ENCODE results near the gene KCNJ1. TPM values are rescaled to one million over a fixed set of nuclear protein-coding genes. Genes with fewer than 3 reads are reported as not detected.
A peak's percentile ranks its signal among the peaks of the same experiment; 100 is the strongest.

Gene KCNJ1
- polyA plus RNA-seq, 1 donor, result not detected

DNA sequence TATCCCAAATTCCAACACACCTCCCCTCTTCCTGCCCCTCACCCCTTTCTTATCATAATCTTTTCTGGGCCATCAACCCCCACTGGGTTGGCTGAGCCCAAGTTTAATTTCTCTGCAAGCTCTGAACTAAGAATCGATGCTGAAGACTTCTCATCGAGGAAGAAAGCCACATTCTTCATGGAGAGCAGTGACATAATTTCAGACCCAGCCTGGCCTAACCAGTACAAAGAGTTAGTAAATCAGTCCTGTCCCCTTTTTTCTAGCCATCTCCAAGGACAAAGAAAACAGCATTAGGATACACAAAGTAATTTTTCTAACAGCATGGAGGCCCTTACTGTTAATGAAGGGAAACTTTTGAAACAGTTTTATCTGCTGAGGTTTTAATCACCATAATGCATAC lies 45.0 kb downstream of the KCNJ1 start:
- DNase-seq, result no peak
- 100% methylated on average over 2 of the region's 2 CpGs for WGBS (ENCODE audit: insufficient coverage, low lambda C conversion rate)
- Histone ChIP-seq H3K9me3 (ENCODE audit: control insufficient read depth, low read depth, low read length) (no peaks in the 10 kb centered on the region), H3K4me3 (ENCODE audit: low read length) (no peak overlapping the region), H3K27ac (ENCODE audit: low read length) (no peak overlapping the region), H3K36me3 (ENCODE audit: control insufficient read depth, insufficient read depth, low read length) (no peaks in the 10 kb centered on the region), H3K4me1 (ENCODE audit: control insufficient read depth, insufficient read depth, low read length) (no peaks in the 10 kb centered on the region), H3K27me3 (ENCODE audit: control insufficient read depth, insufficient read depth, low read length) (peaks cover 35% of the 10 kb centered on the region)

DNA sequence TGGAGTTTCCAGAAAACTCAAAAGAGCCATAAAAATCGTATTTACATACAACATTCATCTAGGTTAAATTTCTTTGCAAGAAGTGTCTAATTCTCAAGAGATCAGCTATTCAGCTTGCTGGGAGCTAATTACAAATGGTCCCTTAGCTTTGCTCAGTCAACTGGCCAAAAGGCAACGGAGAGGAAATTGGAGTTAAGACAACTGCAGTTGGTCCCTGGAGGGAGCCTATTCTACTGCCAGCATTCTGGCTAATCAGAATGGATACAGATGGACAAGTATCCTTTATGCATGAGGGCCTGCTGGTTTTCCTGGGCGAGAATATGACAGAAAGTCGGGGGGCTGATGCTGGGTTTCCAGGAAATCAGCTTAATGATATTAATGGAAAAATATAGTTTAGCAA lies 45.5 kb downstream of the KCNJ1 start:
- no peaks in the 10 kb centered on the region for H3K36me3 ChIP-seq (ENCODE audit: control insufficient read depth, insufficient read depth, low read length)
- H3K27me3 ChIP-seq (ENCODE audit: control insufficient read depth, insufficient read depth, low read length), result peaks cover 38% of the 10 kb centered on the region
- no peaks in the 10 kb centered on the region for H3K9me3 ChIP-seq (ENCODE audit: control insufficient read depth, low read depth, low read length)
- no peak for DNase-seq
- H3K27ac ChIP-seq (ENCODE audit: low read length), result no peak overlapping the region
- H3K4me3 ChIP-seq (ENCODE audit: low read length), result no peak overlapping the region
- 90% methylated on average over 2 of the region's 4 CpGs for WGBS (ENCODE audit: insufficient coverage, low lambda C conversion rate)
- no peaks in the 10 kb centered on the region for H3K4me1 ChIP-seq (ENCODE audit: control insufficient read depth, insufficient read depth, low read length)

DNA sequence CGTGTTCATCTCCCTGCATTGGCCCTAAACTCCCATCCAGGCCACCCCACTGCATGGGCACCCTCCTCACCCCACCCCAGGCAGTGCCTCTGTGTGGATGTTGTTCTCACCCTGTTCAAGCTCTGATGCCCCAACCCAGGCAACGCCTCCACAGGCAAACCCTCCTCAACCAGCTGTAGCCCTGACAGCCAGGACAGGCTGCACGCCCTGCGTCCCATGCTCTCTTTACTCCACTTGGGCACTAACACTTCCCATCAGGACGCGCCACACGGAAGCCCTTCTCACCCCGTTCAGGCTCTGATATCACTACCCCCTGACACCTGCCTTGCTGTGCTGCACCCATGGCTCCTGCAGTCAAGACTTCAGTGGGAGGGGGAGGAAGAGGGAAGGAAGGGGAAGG lies 47.9 kb downstream of the KCNJ1 start:
- H3K4me1 ChIP-seq (ENCODE audit: control insufficient read depth, insufficient read depth, low read length), result no peaks in the 10 kb centered on the region
- peaks cover 30% of the 10 kb centered on the region for H3K27me3 ChIP-seq (ENCODE audit: control insufficient read depth, insufficient read depth, low read length)
- no CpG with 5 or more reads among the region's 8 CpGs for WGBS (ENCODE audit: insufficient coverage, low lambda C conversion rate)
- no peak overlapping the region for H3K4me3 ChIP-seq (ENCODE audit: low read length)
- DNase-seq, result no peak
- H3K27ac ChIP-seq (ENCODE audit: low read length), result no peak overlapping the region
- H3K36me3 ChIP-seq (ENCODE audit: control insufficient read depth, insufficient read depth, low read length), result no peaks in the 10 kb centered on the region
- H3K9me3 ChIP-seq (ENCODE audit: control insufficient read depth, low read depth, low read length), result no peaks in the 10 kb centered on the region

DNA sequence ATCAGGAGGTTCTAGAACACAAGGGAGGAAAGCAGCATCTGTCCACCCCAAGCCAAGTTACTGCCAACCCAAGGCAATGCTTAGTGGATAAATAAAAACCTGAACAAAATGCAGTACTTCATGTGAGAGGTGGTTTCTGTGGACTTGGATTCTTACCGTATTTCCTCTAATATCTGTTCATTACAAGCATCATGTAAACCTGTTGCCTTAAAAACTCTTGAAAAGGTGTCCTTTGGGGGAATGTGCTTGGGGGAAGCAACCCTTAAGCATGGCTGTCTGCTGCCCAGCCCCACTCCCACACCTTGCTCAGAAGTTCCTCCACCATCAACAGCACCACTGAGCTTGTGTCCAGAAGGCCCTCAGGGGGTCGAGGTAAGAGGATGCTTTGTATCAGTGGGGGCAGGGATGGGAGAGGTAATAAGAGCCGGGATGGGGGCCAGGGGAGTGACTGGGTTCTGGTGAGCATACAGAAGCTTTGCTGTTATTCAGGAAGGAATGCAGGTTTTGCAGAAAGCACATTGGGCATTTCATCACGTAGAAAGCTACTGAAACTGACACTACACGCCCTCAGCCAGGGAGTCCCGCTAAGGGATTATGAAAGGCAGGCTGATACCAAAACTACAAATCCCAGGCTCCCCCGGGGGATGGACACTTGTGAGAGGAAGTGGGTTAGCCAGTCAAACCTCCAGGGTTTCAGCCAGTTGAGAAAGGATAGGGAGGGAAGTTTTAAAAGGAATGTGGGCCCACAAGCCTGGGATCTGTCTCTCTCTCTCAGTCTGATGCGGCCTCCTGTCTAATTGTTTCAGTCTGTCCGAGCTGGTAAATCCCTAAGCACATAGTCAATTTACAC lies 52.0 kb downstream of the KCNJ1 start:
- Histone ChIP-seq H3K9me3 (ENCODE audit: control insufficient read depth, low read depth, low read length) (no peaks in the 10 kb centered on the region), H3K27me3 (ENCODE audit: control insufficient read depth, insufficient read depth, low read length) (peaks cover 13% of the 10 kb centered on the region), H3K27ac (ENCODE audit: low read length) (no peak overlapping the region), H3K36me3 (ENCODE audit: control insufficient read depth, insufficient read depth, low read length) (no peaks in the 10 kb centered on the region), H3K4me3 (ENCODE audit: low read length) (no peak overlapping the region), H3K4me1 (ENCODE audit: control insufficient read depth, insufficient read depth, low read length) (no peaks in the 10 kb centered on the region)
- 17% methylated on average over 1 of the region's 9 CpGs for WGBS (ENCODE audit: insufficient coverage, low lambda C conversion rate)
- peak; percentile 13 to 24 for DNase-seq

DNA sequence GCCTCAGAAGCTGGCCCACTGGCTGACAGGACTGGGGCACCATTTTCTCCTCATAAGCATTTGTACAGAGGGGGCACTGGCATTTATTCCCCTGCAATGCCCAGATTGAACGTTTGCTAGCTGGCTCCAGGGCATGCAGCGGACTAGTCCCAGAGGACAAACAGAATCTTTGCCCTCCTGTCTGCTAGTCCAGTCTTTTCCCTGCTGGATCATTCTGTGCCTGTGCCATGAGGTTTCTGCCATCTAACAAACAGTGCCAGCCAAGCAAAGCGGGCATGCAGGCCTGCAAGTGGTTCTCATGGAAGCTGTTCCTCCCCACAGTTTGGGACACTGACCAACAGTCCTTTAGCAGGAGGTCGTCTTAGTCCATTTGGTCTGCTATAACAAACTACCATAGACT lies 53.4 kb downstream of the KCNJ1 start:
- no peak overlapping the region for H3K4me3 ChIP-seq (ENCODE audit: low read length)
- no CpG with 5 or more reads among the region's 4 CpGs for WGBS (ENCODE audit: insufficient coverage, low lambda C conversion rate)
- no peaks in the 10 kb centered on the region for H3K4me1 ChIP-seq (ENCODE audit: control insufficient read depth, insufficient read depth, low read length)
- peaks cover 9% of the 10 kb centered on the region for H3K27me3 ChIP-seq (ENCODE audit: control insufficient read depth, insufficient read depth, low read length)
- no peak overlapping the region for H3K27ac ChIP-seq (ENCODE audit: low read length)
- no peak for DNase-seq
- no peaks in the 10 kb centered on the region for H3K36me3 ChIP-seq (ENCODE audit: control insufficient read depth, insufficient read depth, low read length)
- H3K9me3 ChIP-seq (ENCODE audit: control insufficient read depth, low read depth, low read length), result no peaks in the 10 kb centered on the region

DNA sequence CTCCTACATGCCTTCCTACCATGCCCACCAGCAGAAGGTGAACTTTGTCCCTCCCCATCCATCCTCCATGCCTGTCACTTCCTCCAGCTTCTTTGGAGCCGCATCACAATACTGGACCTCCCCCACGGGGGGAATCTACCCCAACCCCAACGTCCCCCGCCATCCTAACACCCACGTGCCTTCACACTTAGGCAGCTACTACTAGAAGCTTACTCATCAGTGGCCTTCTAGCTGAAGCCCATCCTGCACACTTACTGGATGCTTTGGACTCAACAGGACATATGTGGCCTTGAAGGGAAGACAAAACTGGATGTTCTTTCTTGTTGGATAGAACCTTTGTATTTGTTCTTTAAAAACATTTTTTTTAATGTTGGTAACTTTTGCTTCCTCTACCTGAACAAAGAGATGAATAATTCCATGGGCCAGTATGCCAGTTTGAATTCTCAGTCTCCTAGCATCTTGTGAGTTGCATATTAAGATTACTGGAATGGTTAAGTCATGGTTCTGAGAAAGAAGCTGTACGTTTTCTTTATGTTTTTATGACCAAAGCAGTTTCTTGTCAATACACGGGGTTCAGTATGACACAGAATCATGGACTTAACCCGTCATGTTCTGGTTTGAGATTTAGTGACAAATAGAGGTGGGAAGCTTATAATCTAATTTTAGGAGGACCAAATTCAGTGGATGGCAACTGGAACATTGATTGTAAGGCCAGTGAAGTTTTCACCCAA lies 56.1 kb downstream of the KCNJ1 start:
- WGBS (ENCODE audit: insufficient coverage, low lambda C conversion rate), result 14% methylated on average over 1 of the region's 8 CpGs
- Histone ChIP-seq H3K27me3 (ENCODE audit: control insufficient read depth, insufficient read depth, low read length) (peaks cover 5% of the 10 kb centered on the region), H3K4me3 (ENCODE audit: low read length) (no peak overlapping the region), H3K36me3 (ENCODE audit: control insufficient read depth, insufficient read depth, low read length) (no peaks in the 10 kb centered on the region), H3K4me1 (ENCODE audit: control insufficient read depth, insufficient read depth, low read length) (no peaks in the 10 kb centered on the region), H3K9me3 (ENCODE audit: control insufficient read depth, low read depth, low read length) (no peaks in the 10 kb centered on the region), H3K27ac (ENCODE audit: low read length) (no peak overlapping the region)
- no peak for DNase-seq

DNA sequence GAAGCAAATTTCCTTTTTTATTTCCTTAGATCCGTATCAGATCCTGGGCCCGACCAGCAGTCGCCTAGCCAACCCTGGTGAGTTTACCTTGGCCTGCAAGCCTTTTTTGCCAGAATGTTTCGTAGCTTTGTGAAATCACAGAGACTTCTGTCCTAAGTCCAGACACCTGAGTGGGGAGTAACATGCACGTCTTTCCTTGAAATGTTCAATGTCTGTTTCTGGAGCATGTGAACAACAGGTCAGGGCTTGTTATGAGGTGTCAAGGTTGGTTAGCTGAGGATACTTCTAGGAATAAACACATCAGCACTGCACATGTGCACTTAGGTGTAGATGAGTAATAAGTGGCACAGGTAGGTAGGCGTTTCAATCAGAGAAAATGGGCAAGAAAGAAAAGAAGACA lies 58.0 kb downstream of the KCNJ1 start:
- DNase-seq, result no peak
- H3K4me3 ChIP-seq (ENCODE audit: low read length), result no peak overlapping the region
- H3K27ac ChIP-seq (ENCODE audit: low read length), result no peak overlapping the region
- H3K9me3 ChIP-seq (ENCODE audit: control insufficient read depth, low read depth, low read length), result no peaks in the 10 kb centered on the region
- H3K36me3 ChIP-seq (ENCODE audit: control insufficient read depth, insufficient read depth, low read length), result no peaks in the 10 kb centered on the region
- no peaks in the 10 kb centered on the region for H3K4me1 ChIP-seq (ENCODE audit: control insufficient read depth, insufficient read depth, low read length)
- peaks cover 6% of the 10 kb centered on the region for H3K27me3 ChIP-seq (ENCODE audit: control insufficient read depth, insufficient read depth, low read length)
- 90% methylated on average over 2 of the region's 6 CpGs for WGBS (ENCODE audit: insufficient coverage, low lambda C conversion rate)

DNA sequence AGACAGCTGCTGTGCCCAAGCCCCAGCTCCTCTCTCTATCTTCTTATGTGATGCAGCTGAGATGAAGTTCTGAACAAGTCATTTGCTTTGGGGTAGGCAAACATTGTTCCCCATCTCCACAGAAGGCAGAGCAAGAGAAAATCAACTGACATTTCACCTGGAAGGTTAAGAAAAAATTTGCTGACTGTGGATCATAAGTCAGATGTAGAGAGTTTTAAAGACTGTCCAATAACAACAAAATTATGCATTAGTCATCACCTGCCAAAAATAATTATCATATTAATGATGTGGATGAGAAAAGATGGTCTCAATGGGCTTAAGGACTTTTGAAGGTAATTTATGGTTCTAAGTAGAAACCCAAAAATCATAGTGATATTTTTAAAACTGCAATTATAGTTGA lies 59.2 kb downstream of the KCNJ1 start:
- H3K36me3 ChIP-seq (ENCODE audit: control insufficient read depth, insufficient read depth, low read length), result no peaks in the 10 kb centered on the region
- DNase-seq, result no peak

DNA sequence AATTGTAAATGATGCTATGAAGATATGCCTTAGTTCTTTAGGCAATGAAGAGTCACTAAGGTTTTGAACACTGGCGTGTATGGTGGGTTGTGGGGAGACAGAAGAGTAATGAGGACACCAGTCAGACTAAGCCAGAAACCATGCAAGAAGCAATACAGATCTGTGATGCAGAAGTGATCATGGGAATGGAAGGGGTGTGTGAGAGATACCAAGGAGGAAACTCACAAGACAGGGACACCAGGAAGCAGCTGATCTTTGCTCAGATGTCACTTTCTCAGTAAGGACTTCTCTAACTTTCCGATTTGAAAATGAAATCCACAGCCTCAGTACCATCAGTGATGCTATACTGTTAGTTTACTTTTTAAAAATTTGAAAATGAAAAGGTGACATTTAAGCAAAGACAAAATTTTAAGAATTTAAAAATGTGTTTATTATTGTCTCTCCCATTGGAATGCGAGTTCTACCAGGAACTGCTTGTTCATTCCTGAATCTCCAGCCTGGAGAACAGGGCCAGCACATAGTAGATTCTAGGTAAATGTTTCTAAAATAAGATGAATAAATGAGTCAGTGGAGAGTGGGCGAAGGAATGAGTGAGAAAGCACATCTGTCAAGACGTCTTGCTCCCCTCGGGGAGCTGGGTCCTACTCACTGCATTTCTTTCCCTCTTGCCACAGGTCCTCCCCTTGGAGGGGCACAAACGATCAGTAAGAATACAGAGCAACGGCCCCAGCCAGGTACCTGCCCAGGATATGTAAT lies 60.4 kb downstream of the KCNJ1 start:
- H3K27me3 ChIP-seq (ENCODE audit: control insufficient read depth, insufficient read depth, low read length), result peaks cover 17% of the 10 kb centered on the region
- H3K36me3 ChIP-seq (ENCODE audit: control insufficient read depth, insufficient read depth, low read length), result no peaks in the 10 kb centered on the region
- no peaks in the 10 kb centered on the region for H3K9me3 ChIP-seq (ENCODE audit: control insufficient read depth, low read depth, low read length)
- DNase-seq, result no peak
- WGBS (ENCODE audit: insufficient coverage, low lambda C conversion rate), result 86% methylated on average over 2 of the region's 8 CpGs
- H3K4me3 ChIP-seq (ENCODE audit: low read length), result no peak overlapping the region
- H3K27ac ChIP-seq (ENCODE audit: low read length), result no peak overlapping the region
- no peaks in the 10 kb centered on the region for H3K4me1 ChIP-seq (ENCODE audit: control insufficient read depth, insufficient read depth, low read length)

More for the DNA sequence above, 59.2 kb downstream of the KCNJ1 start:
- Histone ChIP-seq H3K27ac (ENCODE audit: low read length) (no peak overlapping the region), H3K4me3 (ENCODE audit: low read length) (no peak overlapping the region), H3K9me3 (ENCODE audit: control insufficient read depth, low read depth, low read length) (no peaks in the 10 kb centered on the region), H3K4me1 (ENCODE audit: control insufficient read depth, insufficient read depth, low read length) (no peaks in the 10 kb centered on the region), H3K27me3 (ENCODE audit: control insufficient read depth, insufficient read depth, low read length) (peaks cover 13% of the 10 kb centered on the region)

DNA sequence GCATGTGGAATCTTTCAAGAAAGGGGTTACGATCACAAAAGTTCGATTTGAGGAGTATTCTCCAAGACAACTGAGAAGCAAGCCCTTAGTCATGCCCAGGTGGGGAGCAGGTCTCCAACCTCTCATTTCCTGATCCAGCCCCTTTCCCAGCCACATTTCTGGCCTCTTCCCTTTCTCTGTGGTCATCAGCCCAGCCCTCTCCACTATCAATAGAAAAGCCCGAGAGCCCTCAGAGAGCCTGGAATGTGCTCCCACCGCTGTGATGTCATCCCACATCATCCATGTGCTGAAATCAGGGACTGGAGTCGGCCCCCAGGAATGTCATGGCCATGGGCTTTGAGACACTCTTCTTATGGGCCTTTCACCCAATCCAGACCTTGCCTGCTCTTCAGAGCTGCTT lies 62.6 kb downstream of the KCNJ1 start:
- no peaks in the 10 kb centered on the region for H3K36me3 ChIP-seq (ENCODE audit: control insufficient read depth, insufficient read depth, low read length)
- no CpG with 5 or more reads among the region's 5 CpGs for WGBS (ENCODE audit: insufficient coverage, low lambda C conversion rate)
- no peak for DNase-seq
- peaks cover 19% of the 10 kb centered on the region for H3K27me3 ChIP-seq (ENCODE audit: control insufficient read depth, insufficient read depth, low read length)
- no peak overlapping the region for H3K4me3 ChIP-seq (ENCODE audit: low read length)
- H3K27ac ChIP-seq (ENCODE audit: low read length), result no peak overlapping the region
- H3K4me1 ChIP-seq (ENCODE audit: control insufficient read depth, insufficient read depth, low read length), result no peaks in the 10 kb centered on the region
- no peaks in the 10 kb centered on the region for H3K9me3 ChIP-seq (ENCODE audit: control insufficient read depth, low read depth, low read length)
